ENCODE measurements around the gene LMOD3. TPM values are rescaled to one million over a fixed set of nuclear protein-coding genes. Genes with fewer than 3 reads are reported as not detected.

The LMOD3 gene
- total RNA-seq, 1 donor from 2014 or later, result not detected

DNA sequence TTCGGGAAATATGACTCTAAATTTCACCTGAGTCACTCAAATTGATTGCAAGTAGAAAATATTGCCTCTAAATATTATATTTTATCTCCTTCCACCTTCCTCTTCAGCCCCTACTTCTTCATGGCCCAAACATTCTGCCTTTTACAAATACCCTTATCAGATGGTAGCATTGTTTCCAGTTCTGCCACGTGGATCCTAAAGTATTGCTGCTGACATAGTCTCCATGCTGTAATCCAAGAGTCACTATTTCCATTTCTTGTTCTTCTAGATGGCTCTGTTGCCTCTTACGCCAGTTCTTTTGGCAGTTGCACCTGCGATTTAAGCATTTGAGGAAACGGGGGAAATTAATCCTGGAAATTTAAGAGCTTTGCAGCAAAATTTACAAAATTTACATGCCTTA lies 13.6 kb downstream of the LMOD3 start:
- Histone ChIP-seq H3K27ac (no peak overlapping the region), H3K36me3 (no peaks in the 10 kb centered on the region), H2AFZ (replicated peaks) (no peak overlapping the region), H3K9ac (no peak overlapping the region), H3K4me1 (no peaks in the 10 kb centered on the region), H3F3A (ENCODE audit: low read depth) (no peaks in the 10 kb centered on the region), H3K4me2 (no peak overlapping the region), H3K27me3 (no peaks in the 10 kb centered on the region), H3K9me3 (ENCODE audit: low read depth) (no peaks in the 10 kb centered on the region), H4K20me1 (ENCODE audit: low read depth) (no peaks in the 10 kb centered on the region), H3K4me3 (no peak overlapping the region), H3K79me2 (ENCODE audit: low read depth) (no peaks in the 10 kb centered on the region)
- no peak for DNase-seq (ENCODE audit: low spot score)
- TF ChIP-seq EZH2phosphoT487 (IDR thresholded peaks at IDR 0.05), result no peak
- no peak for TF ChIP-seq EZH2 (IDR thresholded peaks at IDR 0.05)
- TF ChIP-seq, protein P1, sequence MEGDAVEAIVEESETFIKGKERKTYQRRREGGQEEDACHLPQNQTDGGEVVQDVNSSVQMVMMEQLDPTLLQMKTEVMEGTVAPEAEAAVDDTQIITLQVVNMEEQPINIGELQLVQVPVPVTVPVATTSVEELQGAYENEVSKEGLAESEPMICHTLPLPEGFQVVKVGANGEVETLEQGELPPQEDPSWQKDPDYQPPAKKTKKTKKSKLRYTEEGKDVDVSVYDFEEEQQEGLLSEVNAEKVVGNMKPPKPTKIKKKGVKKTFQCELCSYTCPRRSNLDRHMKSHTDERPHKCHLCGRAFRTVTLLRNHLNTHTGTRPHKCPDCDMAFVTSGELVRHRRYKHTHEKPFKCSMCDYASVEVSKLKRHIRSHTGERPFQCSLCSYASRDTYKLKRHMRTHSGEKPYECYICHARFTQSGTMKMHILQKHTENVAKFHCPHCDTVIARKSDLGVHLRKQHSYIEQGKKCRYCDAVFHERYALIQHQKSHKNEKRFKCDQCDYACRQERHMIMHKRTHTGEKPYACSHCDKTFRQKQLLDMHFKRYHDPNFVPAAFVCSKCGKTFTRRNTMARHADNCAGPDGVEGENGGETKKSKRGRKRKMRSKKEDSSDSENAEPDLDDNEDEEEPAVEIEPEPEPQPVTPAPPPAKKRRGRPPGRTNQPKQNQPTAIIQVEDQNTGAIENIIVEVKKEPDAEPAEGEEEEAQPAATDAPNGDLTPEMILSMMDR (IDR thresholded peaks at IDR 0.05), result no peak
- Mint-ChIP-seq H3K36me3 (peaks cover 5% of the 10 kb centered on the region), H3K4me1 (peaks cover 3% of the 10 kb centered on the region), H3K27ac (no peak overlapping the region), H3K9me3 (no peaks in the 10 kb centered on the region), H3K4me3 (no peak overlapping the region), H3K27me3 (ENCODE audit: insufficient read depth, low read depth) (no peaks in the 10 kb centered on the region)

DNA sequence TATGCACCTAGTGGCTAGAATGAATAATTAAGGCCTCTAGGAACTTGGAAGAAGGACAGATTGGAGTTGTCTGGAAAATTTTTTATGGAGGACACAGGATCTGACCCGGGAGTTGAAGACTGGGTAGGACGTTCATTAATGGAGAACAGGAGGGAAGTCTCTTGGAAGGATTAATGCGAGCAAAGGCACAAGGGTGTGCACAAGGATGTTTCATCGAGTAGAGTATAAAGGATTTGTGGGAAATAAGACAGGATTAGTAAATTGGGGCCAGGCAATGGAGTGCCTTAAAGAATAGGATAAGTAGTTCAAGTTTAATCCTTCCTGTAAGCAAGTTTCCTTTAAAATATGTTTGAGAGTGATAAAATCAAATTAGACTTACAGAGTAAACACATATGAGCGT lies 14.6 kb downstream of the LMOD3 start:
- Histone ChIP-seq H4K20me1 (ENCODE audit: low read depth) (no peaks in the 10 kb centered on the region), H3K27me3 (no peaks in the 10 kb centered on the region), H3K9ac (no peak overlapping the region), H3K4me1 (no peaks in the 10 kb centered on the region), H2AFZ (replicated peaks) (no peak overlapping the region), H3K79me2 (ENCODE audit: low read depth) (no peaks in the 10 kb centered on the region), H3F3A (ENCODE audit: low read depth) (no peaks in the 10 kb centered on the region), H3K9me3 (ENCODE audit: low read depth) (no peaks in the 10 kb centered on the region), H3K36me3 (no peaks in the 10 kb centered on the region), H3K4me3 (no peak overlapping the region), H3K27ac (no peak overlapping the region), H3K4me2 (no peak overlapping the region)
- no peak for DNase-seq (ENCODE audit: low spot score)
- no peak overlapping the region for H3K4me3 Mint-ChIP-seq
- H3K9me3 Mint-ChIP-seq, result no peaks in the 10 kb centered on the region
- H3K4me1 Mint-ChIP-seq, result peaks cover 3% of the 10 kb centered on the region
- H3K27me3 Mint-ChIP-seq (ENCODE audit: insufficient read depth, low read depth), result no peaks in the 10 kb centered on the region
- no peak overlapping the region for H3K27ac Mint-ChIP-seq
- TF ChIP-seq EZH2 (IDR thresholded peaks at IDR 0.05) (no peak), EZH2phosphoT487 (IDR thresholded peaks at IDR 0.05) (no peak)
- TF ChIP-seq, protein P1 (IDR thresholded peaks at IDR 0.05), result no peak
- peaks cover 8% of the 10 kb centered on the region for H3K36me3 Mint-ChIP-seq

DNA sequence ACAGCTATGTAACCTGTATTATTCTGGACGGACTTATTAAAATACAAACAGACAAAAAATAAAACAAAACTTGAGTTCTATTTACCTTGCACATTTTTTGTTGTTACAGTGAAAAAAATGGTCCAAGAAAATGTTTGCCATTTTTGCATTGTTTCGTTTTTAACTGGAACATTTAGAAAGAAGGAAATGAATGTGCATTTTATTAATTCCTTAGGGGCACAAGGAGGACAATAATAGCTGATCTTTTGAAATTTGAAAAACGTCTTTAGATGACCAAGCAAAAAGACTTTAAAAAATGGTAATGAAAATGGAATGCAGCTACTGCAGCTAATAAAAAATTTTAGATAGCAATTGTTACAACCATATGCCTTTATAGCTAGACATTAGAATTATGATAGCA lies 17.1 kb downstream of the LMOD3 start:
- Mint-ChIP-seq H3K27me3 (ENCODE audit: insufficient read depth, low read depth) (no peaks in the 10 kb centered on the region), H3K9me3 (no peaks in the 10 kb centered on the region), H3K36me3 (peaks cover 13% of the 10 kb centered on the region), H3K4me3 (no peak overlapping the region), H3K27ac (no peak overlapping the region), H3K4me1 (peaks cover 3% of the 10 kb centered on the region)
- H3K27ac ChIP-seq, result no peak overlapping the region
- H3K27me3 ChIP-seq, result no peaks in the 10 kb centered on the region
- H3K4me3 ChIP-seq, result no peak overlapping the region
- no peak overlapping the region for H3K9ac ChIP-seq
- no peaks in the 10 kb centered on the region for H3K4me1 ChIP-seq
- H4K20me1 ChIP-seq (ENCODE audit: low read depth), result no peaks in the 10 kb centered on the region
- no peaks in the 10 kb centered on the region for H3K9me3 ChIP-seq (ENCODE audit: low read depth)
- TF ChIP-seq EZH2 (IDR thresholded peaks at IDR 0.05) (no peak), EZH2phosphoT487 (IDR thresholded peaks at IDR 0.05) (no peak)
- TF ChIP-seq, protein P1 (IDR thresholded peaks at IDR 0.05), result no peak
- no peaks in the 10 kb centered on the region for H3F3A ChIP-seq (ENCODE audit: low read depth)
- no peak for DNase-seq (ENCODE audit: low spot score)
- no peaks in the 10 kb centered on the region for H3K36me3 ChIP-seq
- H3K79me2 ChIP-seq (ENCODE audit: low read depth), result no peaks in the 10 kb centered on the region
- H2AFZ ChIP-seq (replicated peaks), result no peak overlapping the region
- H3K4me2 ChIP-seq, result no peak overlapping the region
